K562 (cell line): ENCODE data around the gene ZFP64. TPM values are rescaled to one million over a fixed set of nuclear protein-coding genes. Genes with fewer than 3 reads are reported as not detected.

Source experiments
- BDP1 ChIP-seq: IDR thresholded peaks from 3 replicates; pipeline ENCODE4 v1.6.1; 2011; ENCODE audit not compliant: insufficient read length, insufficient read depth
- CCNT2 ChIP-seq: IDR thresholded peaks from 2 replicates; pipeline ENCODE4 v1.6.1; 2011; ENCODE audit warnings: borderline replicate concordance, low read depth, mild to moderate bottlenecking, moderate library complexity, mixed read lengths, low read length; ENCODE audit not compliant: insufficient read length; ENCODE audit errors: extremely low read depth
- CHCHD3 ChIP-seq: fragments of 250-450 bp; sonication (Bioruptor Pico); IDR thresholded peaks from 2 replicates; pipeline ENCODE4 v2.1.2; 2022; ENCODE audit warnings: mild to moderate bottlenecking
- CSDE1 ChIP-seq, 2 experiments: fragments of 450-650 bp; IDR thresholded peaks; 2 replicates each; pipeline ENCODE4 v1.6.1; 2016; ENCODE audit warnings: mild to moderate bottlenecking in 1 of 2
- DDX20 ChIP-seq: fragments of 450-650 bp; IDR thresholded peaks from 2 replicates; pipeline ENCODE4 v1.6.1; 2016; ENCODE audit warnings: missing genetic modification characterization, low read depth, mild to moderate bottlenecking, missing compliant biosample characterization, moderate library complexity
- IRF9 ChIP-seq: fragments of 450-650 bp; IDR thresholded peaks from 2 replicates; pipeline ENCODE4 v1.6.1; 2016; ENCODE audit warnings: missing biosample characterization, missing genetic modification characterization
- KAT8 ChIP-seq: fragments of 450-650 bp; IDR thresholded peaks from 2 replicates; pipeline ENCODE4 v1.6.1; 2016; ENCODE audit warnings: low read depth, mild to moderate bottlenecking
- LCOR ChIP-seq: sonication (generic); formaldehyde crosslinking; IDR thresholded peaks from 2 replicates; pipeline ENCODE4 v1.8.0; 2022; ENCODE audit warnings: mild to moderate bottlenecking, missing genetic modification reagents
- MIER1 ChIP-seq: fragments of 450-650 bp; IDR thresholded peaks from 2 replicates; pipeline ENCODE4 v1.6.1; 2016; ENCODE audit warnings: antibody characterized with exemption, mild to moderate bottlenecking, low read depth
- NCOA1 ChIP-seq: fragments of 450-650 bp; IDR thresholded peaks from 2 replicates; pipeline ENCODE4 v1.6.1; 2016; ENCODE audit warnings: low read depth
- NR1H2 ChIP-seq: sonication (generic); formaldehyde crosslinking; IDR thresholded peaks from 2 replicates; pipeline ENCODE4 v1.4.0; 2020; ENCODE audit warnings: mild to moderate bottlenecking, missing genetic modification reagents
- RBM22 ChIP-seq: fragments of 200-400 bp; formaldehyde crosslinking; IDR thresholded peaks from 2 replicates; pipeline ENCODE4 v1.6.1; 2018; ENCODE audit warnings: low read length, low read depth; ENCODE audit not compliant: poor library complexity, severe bottlenecking
- SAFB2 ChIP-seq: fragments of 200-400 bp; formaldehyde crosslinking; IDR thresholded peaks from 2 replicates; pipeline ENCODE4 v1.6.1; 2018; ENCODE audit warnings: borderline replicate concordance, low read length, low read depth, moderate library complexity; ENCODE audit not compliant: severe bottlenecking
- YBX1 ChIP-seq: fragments of 450-650 bp; IDR thresholded peaks from 2 replicates; pipeline ENCODE4 v1.7.1; 2016; ENCODE audit warnings: mild to moderate bottlenecking
- ZBTB1 ChIP-seq: sonication (generic); formaldehyde crosslinking; IDR thresholded peaks from 2 replicates; pipeline ENCODE4 v1.8.1; 2023; ENCODE audit warnings: missing genetic modification reagents, low read depth, mild to moderate bottlenecking, borderline replicate concordance
- ZBTB17 ChIP-seq: fragments of 450-650 bp; formaldehyde crosslinking; IDR thresholded peaks from 2 replicates; pipeline ENCODE4 v1.4.0; 2020; ENCODE audit warnings: mild to moderate bottlenecking
- ZNF23 ChIP-seq: fragments of 250-450 bp; sonication (Bioruptor Pico); IDR thresholded peaks from 2 replicates; pipeline ENCODE4 v1.4.0; 2020; ENCODE audit warnings: mild to moderate bottlenecking
- ZNF699 ChIP-seq: fragments of 250-450 bp; sonication (Bioruptor Pico); IDR thresholded peaks from 2 replicates; pipeline ENCODE4 v1.8.0; 2021; ENCODE audit warnings: mild to moderate bottlenecking, moderate library complexity; ENCODE audit not compliant: insufficient replicate concordance
- ZNF707 ChIP-seq: fragments of 250-450 bp; sonication (Bioruptor Pico); conservative IDR thresholded peaks from 2 replicates; pipeline ENCODE4 v1.8.0; 2022; ENCODE audit warnings: inconsistent platforms, mild to moderate bottlenecking, moderate library complexity
- polyA plus RNA-seq, 8 experiments: library from polyadenylated mRNA; depleted of rRNA in 4 of 8; stranded (reverse) in 5 of 8; unstranded in 3 of 8; fragments of >200 nt; fragmentation: Nextera tagmentation in 2 of 8; fragmentation: Illumina TruSeq in 1 of 8; extraction: Ambion mirVana in 2 of 8; extraction: Trizol in 1 of 8; gene quantifications; 2 replicates each; pipeline versions ENCODE4 v1.2.1 to v1.2.3, GENCODE V29; 2011 to 2014; ENCODE audit warnings: inconsistent platforms in 1 of 8, missing spikeins in 1 of 8
- total RNA-seq, 7 experiments: library from RNA; depleted of rRNA in 6 of 7; stranded (reverse); fragments of >200 nt in 6 of 7; fragmentation: Illumina TruSeq in 2 of 7; extraction: Trizol in 2 of 7; gene quantifications; 2 replicates each; pipeline versions ENCODE4 v1.2.1 to v1.2.3, GENCODE V29; 2011 to 2021; ENCODE audit warnings: low replicate concordance in 1 of 7
- TF ChIP-seq, protein P1 (sequence below): sonication (generic); formaldehyde crosslinking; IDR thresholded peaks from 2 replicates; pipeline ENCODE4 v1.8.0; 2022; ENCODE audit warnings: mild to moderate bottlenecking, missing genetic modification reagents
- TF ChIP-seq, protein P2 (sequence below), 2 experiments: IDR thresholded peaks; 2 replicates each; pipeline ENCODE4 v1.6.1; 2012; ENCODE audit warnings: improper control_type of control experiment in 2 of 2, low read depth in 2 of 2, low read length in 2 of 2, borderline replicate concordance in 1 of 2
- TF ChIP-seq, protein P3 (sequence below): fragments of 250-450 bp; sonication (Bioruptor Pico); IDR thresholded peaks from 2 replicates; pipeline ENCODE4 v1.8.0; 2022; ENCODE audit warnings: moderate library complexity, mild to moderate bottlenecking, inconsistent platforms

The ZFP64 gene
- total and polyA plus RNA-seq, 9 of the 15 experiments (the other 6 are each of a cell fraction or from before 2014, with no cell fraction given), result 1.4 to 13.4 (median 7.0) TPM

GRCh38 chr20:52191916-52192718 is 538 bp upstream of the ZFP64 start (continued):
- TF ChIP-seq IRF9 (tag) (no peak), ZNF699 (no peak), YBX1 (no peak), ZNF23 (CRISPR knock-in tag) (no peak), MIER1 (no peak), BDP1 (no peak), SAFB2 (no peak), ZNF707 (CRISPR knock-in tag) (no peak), NR1H2 (CRISPR knock-in tag) (no peak), LCOR (CRISPR knock-in tag) (no peak), NCOA1 (no peak), KAT8 (no peak), CSDE1 (IDR thresholded peaks at IDR 0.05) (no peak), RBM22 (no peak), ZBTB17 (CRISPR knock-in tag) (no peak), ZBTB1 (peak; percentile 84), CCNT2 (no peak), DDX20 (tag) (no peak), CHCHD3 (CRISPR knock-in tag) (no peak)
- TF ChIP-seq, protein P1, sequence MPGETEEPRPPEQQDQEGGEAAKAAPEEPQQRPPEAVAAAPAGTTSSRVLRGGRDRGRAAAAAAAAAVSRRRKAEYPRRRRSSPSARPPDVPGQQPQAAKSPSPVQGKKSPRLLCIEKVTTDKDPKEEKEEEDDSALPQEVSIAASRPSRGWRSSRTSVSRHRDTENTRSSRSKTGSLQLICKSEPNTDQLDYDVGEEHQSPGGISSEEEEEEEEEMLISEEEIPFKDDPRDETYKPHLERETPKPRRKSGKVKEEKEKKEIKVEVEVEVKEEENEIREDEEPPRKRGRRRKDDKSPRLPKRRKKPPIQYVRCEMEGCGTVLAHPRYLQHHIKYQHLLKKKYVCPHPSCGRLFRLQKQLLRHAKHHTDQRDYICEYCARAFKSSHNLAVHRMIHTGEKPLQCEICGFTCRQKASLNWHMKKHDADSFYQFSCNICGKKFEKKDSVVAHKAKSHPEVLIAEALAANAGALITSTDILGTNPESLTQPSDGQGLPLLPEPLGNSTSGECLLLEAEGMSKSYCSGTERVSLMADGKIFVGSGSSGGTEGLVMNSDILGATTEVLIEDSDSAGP (CRISPR knock-in tag), result no peak
- TF ChIP-seq, protein P2, sequence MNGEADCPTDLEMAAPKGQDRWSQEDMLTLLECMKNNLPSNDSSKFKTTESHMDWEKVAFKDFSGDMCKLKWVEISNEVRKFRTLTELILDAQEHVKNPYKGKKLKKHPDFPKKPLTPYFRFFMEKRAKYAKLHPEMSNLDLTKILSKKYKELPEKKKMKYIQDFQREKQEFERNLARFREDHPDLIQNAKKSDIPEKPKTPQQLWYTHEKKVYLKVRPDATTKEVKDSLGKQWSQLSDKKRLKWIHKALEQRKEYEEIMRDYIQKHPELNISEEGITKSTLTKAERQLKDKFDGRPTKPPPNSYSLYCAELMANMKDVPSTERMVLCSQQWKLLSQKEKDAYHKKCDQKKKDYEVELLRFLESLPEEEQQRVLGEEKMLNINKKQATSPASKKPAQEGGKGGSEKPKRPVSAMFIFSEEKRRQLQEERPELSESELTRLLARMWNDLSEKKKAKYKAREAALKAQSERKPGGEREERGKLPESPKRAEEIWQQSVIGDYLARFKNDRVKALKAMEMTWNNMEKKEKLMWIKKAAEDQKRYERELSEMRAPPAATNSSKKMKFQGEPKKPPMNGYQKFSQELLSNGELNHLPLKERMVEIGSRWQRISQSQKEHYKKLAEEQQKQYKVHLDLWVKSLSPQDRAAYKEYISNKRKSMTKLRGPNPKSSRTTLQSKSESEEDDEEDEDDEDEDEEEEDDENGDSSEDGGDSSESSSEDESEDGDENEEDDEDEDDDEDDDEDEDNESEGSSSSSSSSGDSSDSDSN (IDR thresholded peaks at IDR 0.05; ENCODE audit: borderline replicate concordance in 1 of 2, low read depth in 2 of 2, low read length in 2 of 2), result peak in 1 of 2 experiments; percentile 22; a peak in 2 of 4 replicates
- TF ChIP-seq, protein P3, sequence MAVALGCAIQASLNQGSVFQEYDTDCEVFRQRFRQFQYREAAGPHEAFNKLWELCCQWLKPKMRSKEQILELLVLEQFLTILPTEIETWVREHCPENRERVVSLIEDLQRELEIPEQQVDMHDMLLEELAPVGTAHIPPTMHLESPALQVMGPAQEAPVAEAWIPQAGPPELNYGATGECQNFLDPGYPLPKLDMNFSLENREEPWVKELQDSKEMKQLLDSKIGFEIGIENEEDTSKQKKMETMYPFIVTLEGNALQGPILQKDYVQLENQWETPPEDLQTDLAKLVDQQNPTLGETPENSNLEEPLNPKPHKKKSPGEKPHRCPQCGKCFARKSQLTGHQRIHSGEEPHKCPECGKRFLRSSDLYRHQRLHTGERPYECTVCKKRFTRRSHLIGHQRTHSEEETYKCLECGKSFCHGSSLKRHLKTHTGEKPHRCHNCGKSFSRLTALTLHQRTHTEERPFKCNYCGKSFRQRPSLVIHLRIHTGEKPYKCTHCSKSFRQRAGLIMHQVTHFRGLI (CRISPR knock-in tag), result peak; percentile 83; the same call in 1 of the 2 replicates
